Erythroblast (primary cell): ENCODE results near the gene RASSF7.

ENCODE experiments used
- DNase-seq, 2 experiments: peaks; one replicate each; lab custom pipeline; 2025; lab: John Stamatoyannopoulos, UW
- GATA1 ChIP-seq: IDR thresholded peaks from 2 replicates; pipeline ENCODE4 v1.6.1; 2011; ENCODE audit warnings: low read depth, mild to moderate bottlenecking, control low read depth, low read length, moderate library complexity
- POLR2A ChIP-seq: IDR thresholded peaks from 2 replicates; pipeline ENCODE4 v1.6.1; 2011; ENCODE audit warnings: mild to moderate bottlenecking, low read length

Gene RASSF7

GRCh38 chr11:559712-560304, 962 bp upstream of the RASSF7 start:
- no peak for DNase-seq

GRCh38 chr11:561148-562003, 606 bp downstream of the RASSF7 start:
- peak in 1 of 2 experiments; percentile 50 for DNase-seq
- TF ChIP-seq GATA1 (no peak), POLR2A (no peak)

More at GRCh38 chr11:559712-560304, 962 bp upstream of the RASSF7 start:
- TF ChIP-seq GATA1 (no peak), POLR2A (no peak)

DNA sequence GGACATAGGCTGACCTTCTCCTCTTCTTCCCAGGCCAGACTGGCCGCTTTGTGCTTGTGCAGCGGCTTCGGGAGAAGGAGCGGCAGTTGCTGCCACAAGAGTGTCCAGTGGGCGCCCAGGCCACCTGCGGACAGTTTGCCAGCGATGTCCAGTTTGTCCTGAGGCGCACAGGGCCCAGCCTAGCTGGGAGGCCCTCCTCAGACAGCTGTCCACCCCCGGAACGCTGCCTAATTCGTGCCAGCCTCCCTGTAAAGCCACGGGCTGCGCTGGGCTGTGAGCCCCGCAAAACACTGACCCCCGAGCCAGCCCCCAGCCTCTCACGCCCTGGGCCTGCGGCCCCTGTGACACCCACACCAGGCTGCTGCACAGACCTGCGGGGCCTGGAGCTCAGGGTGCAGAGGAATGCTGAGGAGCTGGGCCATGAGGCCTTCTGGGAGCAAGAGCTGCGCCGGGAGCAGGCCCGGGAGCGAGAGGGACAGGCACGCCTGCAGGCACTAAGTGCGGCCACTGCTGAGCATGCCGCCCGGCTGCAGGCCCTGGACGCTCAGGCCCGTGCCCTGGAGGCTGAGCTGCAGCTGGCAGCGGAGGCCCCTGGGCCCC, 1.4 kb downstream of the RASSF7 start:
- DNase-seq, result no peak
- no peak for TF ChIP-seq GATA1
- TF ChIP-seq POLR2A, result no peak

DNA sequence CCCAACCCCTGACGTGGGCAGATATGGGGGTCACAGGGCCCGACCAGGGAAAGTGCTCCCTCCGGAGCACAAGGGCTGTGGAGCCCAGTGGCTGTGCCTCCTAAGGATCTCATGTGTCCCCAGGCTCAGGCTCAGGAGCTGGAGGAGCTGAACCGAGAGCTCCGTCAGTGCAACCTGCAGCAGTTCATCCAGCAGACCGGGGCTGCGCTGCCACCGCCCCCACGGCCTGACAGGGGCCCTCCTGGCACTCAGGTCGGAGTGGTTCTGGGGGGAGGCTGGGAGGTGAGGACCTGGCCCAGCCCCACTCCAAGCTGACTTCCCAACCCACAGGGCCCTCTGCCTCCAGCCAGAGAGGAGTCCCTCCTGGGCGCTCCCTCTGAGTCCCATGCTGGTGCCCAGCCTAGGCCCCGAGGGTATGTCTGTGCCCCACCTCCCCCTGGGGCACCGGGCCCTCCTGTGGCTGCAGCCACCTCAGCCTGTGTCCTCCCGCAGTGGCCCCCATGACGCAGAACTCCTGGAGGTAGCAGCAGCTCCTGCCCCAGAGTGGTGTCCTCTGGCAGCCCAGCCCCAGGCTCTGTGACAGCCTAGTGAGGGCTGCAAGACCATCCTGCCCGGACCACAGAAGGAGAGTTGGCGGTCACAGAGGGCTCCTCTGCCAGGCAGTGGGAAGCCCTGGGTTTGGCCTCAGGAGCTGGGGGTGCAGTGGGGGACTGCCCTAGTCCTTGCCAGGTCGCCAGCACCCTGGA, 2.5 kb downstream of the RASSF7 start:
- TF ChIP-seq POLR2A, result no peak
- no peak for TF ChIP-seq GATA1
- DNase-seq, result no peak

GRCh38 chr11:563812-564578, 3.2 kb downstream of the RASSF7 start:
- TF ChIP-seq POLR2A (peak; percentile 28), GATA1 (no peak)

DNA sequence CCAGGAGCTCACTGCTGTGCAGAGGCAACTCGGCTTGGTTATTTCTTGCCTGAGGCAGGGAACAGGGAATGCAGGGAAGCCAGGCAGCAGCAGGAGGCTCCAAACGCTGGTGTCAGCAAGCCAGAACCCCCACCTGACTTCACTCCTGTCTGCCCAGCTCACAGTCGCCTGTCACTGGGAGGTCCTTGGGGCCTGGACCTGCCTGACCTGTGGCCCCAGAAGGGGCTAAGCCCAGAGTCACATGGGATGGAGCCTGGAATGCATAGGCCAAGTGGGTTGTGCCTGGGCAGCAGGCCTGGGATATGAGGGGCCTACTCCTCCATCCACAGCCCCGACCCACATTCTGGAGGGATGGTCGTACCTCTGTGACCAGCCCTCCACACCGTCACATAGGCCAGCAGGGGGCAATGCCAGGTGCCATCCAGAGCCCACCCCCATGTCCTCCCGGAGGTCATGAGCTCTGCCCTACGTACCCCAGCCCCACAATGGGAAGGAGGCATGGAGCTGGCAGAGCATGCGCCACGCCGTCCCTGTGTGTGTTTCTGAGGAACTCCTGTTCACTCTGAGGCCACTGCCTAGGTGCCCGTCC, 5.2 kb downstream of the RASSF7 start:
- no peak for TF ChIP-seq GATA1
- DNase-seq, result no peak

More at GRCh38 chr11:563812-564578, 3.2 kb downstream of the RASSF7 start:
- DNase-seq, result no peak

GRCh38 chr11:567011-567628, 6.3 kb downstream of the RASSF7 start:
- no peak for TF ChIP-seq GATA1
- TF ChIP-seq POLR2A, result no peak

DNA sequence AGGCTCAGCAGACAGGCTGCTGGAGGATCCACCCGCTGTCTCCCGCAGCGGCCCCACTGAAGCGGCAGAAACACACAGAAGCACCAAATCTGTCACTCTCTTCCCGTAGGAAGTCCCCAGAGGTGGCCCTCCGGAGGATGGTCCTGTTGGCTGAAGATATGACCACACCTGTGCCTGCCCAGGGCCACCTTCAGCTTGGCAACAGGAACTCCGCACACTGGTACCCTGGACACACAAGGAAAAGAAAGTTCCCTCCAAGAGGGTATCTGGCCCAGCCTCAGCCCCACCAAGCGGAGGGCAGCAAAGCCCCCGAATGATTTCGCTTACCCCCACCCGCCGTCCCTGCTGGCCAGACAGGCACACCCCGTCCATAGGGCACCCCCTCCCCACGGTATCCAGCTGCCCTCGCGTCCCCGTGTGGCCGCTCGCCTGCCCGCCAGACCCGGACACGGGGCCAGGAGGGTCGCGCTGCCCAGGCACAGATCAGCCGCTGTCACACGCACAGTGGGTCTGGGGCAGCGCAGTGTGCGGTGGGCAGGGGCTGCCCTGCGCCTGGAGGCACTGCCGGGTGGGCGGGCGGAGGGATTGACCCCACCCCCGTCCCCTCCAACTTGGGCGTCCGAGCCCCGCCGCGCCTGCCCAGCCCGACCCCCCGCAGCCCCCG, 7.0 kb downstream of the RASSF7 start:
- no peak for DNase-seq
- TF ChIP-seq POLR2A (no peak), GATA1 (no peak)

More at GRCh38 chr11:567011-567628, 6.3 kb downstream of the RASSF7 start:
- DNase-seq, result no peak

- TF ChIP-seq GATA1 (no peak), POLR2A (peak; percentile 62)
- peak; percentile 96 for DNase-seq
These were observed 7.8 kb downstream of the RASSF7 start for GRCh38 chr11:568306-569157.

- no peak for DNase-seq
- no peak for TF ChIP-seq POLR2A
- no peak for TF ChIP-seq GATA1
These were observed 8.6 kb downstream of the RASSF7 start for GRCh38 chr11:569158-569885.
